CD4-positive, alpha-beta T cell (primary cell): ENCODE data around the gene MARVELD2. TPM values are rescaled to one million over a fixed set of nuclear protein-coding genes. Genes with fewer than 3 reads are reported as not detected.
"Not testable (repeated sequence)": the region's sequence is repeated elsewhere in the genome, so short reads cannot be mapped to it uniquely, and the experiment has no call there.

Source experiments
- ATAC-seq: fragments of 200-7000 bp; cut with Tn5 transposase; one replicate; pipeline ENCODE4 v1.10.0; 2022; ENCODE audit warnings: mild to moderate bottlenecking; ENCODE audit not compliant: poor library complexity
- CTCF ChIA-PET: fragments of 350-600 bp; sonication (Branson Sonifier 250); formaldehyde crosslinking; loops from one replicate; lab custom pipeline; 2021; ENCODE audit warnings: antibody characterized with exemption, inconsistent platforms; lab: Charles Lee
- POLR2A ChIA-PET: fragments of 350-600 bp; sonication (Branson Sonifier 250); formaldehyde crosslinking; loops from one replicate; lab custom pipeline; 2021; ENCODE audit warnings: antibody characterized with exemption, inconsistent platforms; lab: Charles Lee
- DNase-seq, 14 experiments: peaks; one replicate each; pipeline ENCODE4 v3.0.0-alpha.2; 2013 to 2020; ENCODE audit warnings: mixed read lengths in 2 of 14
- H3K27ac ChIP-seq, 2 donors: one replicate each; pipeline versions ENCODE4 v1.5.1 to v1.7.0; 2013; ENCODE audit warnings: low read length in 2 of 2, low read depth in 1 of 2, mild to moderate bottlenecking in 1 of 2
- H3K27me3 ChIP-seq, 2 experiments: 1 replicate in 1 of 2; 2 replicates in 1 of 2; pipeline versions ENCODE4 v1.6.1 to v1.7.0; 2013; ENCODE audit warnings: low read length in 2 of 2, control low read depth in 1 of 2, mild to moderate bottlenecking in 1 of 2, moderate library complexity in 1 of 2; ENCODE audit not compliant: insufficient read depth in 2 of 2, control insufficient read depth in 1 of 2
- H3K36me3 ChIP-seq: one replicate; pipeline ENCODE4 v1.6.1; 2013; ENCODE audit warnings: low read length, control low read depth; ENCODE audit not compliant: insufficient read depth
- H3K4me1 ChIP-seq: one replicate; pipeline ENCODE4 v1.6.1; 2013; ENCODE audit warnings: low read length, control low read depth; ENCODE audit not compliant: insufficient read depth
- H3K4me3 ChIP-seq: one replicate; pipeline ENCODE4 v1.5.1; 2013; ENCODE audit warnings: mild to moderate bottlenecking, low read length, moderate library complexity
- H3K9me3 ChIP-seq, 2 experiments: 1 replicate in 1 of 2; 2 replicates in 1 of 2; pipeline versions ENCODE4 v1.6.1 to v1.7.0; 2013; ENCODE audit warnings: low read length in 2 of 2, mild to moderate bottlenecking in 2 of 2, control low read depth in 1 of 2, moderate library complexity in 1 of 2; ENCODE audit not compliant: control insufficient read depth in 1 of 2, insufficient read depth in 1 of 2
- H3K27ac Mint-ChIP-seq: one replicate; pipeline ENCODE4 v1.8.0; 2020; ENCODE audit warnings: mixed read lengths
- H3K27me3 Mint-ChIP-seq: one replicate; pipeline ENCODE4 v1.8.0; 2021; ENCODE audit warnings: mixed read lengths
- H3K36me3 Mint-ChIP-seq: one replicate; pipeline ENCODE4 v1.8.0; 2021; ENCODE audit warnings: low read depth, mixed read lengths
- H3K4me1 Mint-ChIP-seq: one replicate; pipeline ENCODE4 v1.8.0; 2021; ENCODE audit warnings: low read depth, mixed read lengths
- H3K4me3 Mint-ChIP-seq: one replicate; pipeline ENCODE4 v1.8.0; 2020; ENCODE audit warnings: mild to moderate bottlenecking, mixed read lengths
- H3K9me3 Mint-ChIP-seq: one replicate; pipeline ENCODE4 v1.8.0; 2020; ENCODE audit warnings: mixed read lengths
- intact Hi-C, 2 experiments: fragments of 100-400 bp; cut with DNase I in 1 of 2; cut with micrococcal nuclease in 1 of 2; formaldehyde crosslinking; loops; one replicate each; pipeline versions ENCODE4 v1.15.1 to v1.9.0; 2023 to 2025; cut with DNase I, micrococcal nuclease
- total RNA-seq, 174 experiments: library from RNA in 2 of 174; stranded (reverse) in 2 of 174; gene quantifications; one replicate each; pipeline ENCODE4 v1.2.3 and lab custom pipeline; 2021 to 2026
- TF ChIP-seq, protein P1 (sequence below): fragments of 200-600 bp; IDR thresholded peaks from one replicate; pipeline ENCODE4 v1.8.0; 2022; ENCODE audit warnings: antibody characterized with exemption, mild to moderate bottlenecking

MARVELD2 gene
- total RNA-seq, 2 experiments from 2014 or later: 0.14 to 0.19 TPM

DNA sequence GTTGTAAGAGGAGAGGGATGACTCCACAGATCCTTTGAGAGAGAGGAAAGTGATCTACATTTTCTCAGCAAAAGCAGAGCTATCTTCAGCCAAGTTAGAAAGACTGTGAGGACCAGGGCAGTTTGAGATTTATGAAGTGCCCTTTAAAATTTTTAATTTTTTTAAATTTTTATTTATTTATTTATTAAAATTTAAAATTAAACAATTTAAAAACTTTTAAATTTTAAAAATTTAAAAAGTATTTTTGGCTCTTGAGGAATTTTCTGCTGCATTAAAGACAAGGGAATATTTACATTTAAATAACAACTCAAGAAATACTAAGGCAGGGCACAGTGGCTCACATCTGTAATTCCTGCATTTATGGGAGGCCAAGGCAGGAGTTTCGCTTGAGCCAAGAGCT is 47.3 kb downstream of the MARVELD2 start:
- DNase-seq: no peak
- Mint-ChIP-seq H3K4me3 (no peak overlapping the region), H3K4me1 (no peaks in the 10 kb centered on the region), H3K27me3 (peaks cover 4% of the 10 kb centered on the region), H3K9me3 (peaks cover 2% of the 10 kb centered on the region), H3K36me3 (no peaks in the 10 kb centered on the region), H3K27ac (no peak overlapping the region)
- CTCF ChIA-PET: no interaction called here
- POLR2A ChIA-PET: no interaction called here
- Histone ChIP-seq H3K36me3 (no peaks in the 10 kb centered on the region), H3K4me1 (no peaks in the 10 kb centered on the region), H3K27me3 (no peaks in the 10 kb centered on the region), H3K27ac (no peak overlapping the region), H3K4me3 (no peak overlapping the region), H3K9me3 (no peaks in the 10 kb centered on the region)
- TF ChIP-seq, protein P1, sequence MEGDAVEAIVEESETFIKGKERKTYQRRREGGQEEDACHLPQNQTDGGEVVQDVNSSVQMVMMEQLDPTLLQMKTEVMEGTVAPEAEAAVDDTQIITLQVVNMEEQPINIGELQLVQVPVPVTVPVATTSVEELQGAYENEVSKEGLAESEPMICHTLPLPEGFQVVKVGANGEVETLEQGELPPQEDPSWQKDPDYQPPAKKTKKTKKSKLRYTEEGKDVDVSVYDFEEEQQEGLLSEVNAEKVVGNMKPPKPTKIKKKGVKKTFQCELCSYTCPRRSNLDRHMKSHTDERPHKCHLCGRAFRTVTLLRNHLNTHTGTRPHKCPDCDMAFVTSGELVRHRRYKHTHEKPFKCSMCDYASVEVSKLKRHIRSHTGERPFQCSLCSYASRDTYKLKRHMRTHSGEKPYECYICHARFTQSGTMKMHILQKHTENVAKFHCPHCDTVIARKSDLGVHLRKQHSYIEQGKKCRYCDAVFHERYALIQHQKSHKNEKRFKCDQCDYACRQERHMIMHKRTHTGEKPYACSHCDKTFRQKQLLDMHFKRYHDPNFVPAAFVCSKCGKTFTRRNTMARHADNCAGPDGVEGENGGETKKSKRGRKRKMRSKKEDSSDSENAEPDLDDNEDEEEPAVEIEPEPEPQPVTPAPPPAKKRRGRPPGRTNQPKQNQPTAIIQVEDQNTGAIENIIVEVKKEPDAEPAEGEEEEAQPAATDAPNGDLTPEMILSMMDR: no peak
- intact Hi-C loops: no loop called here
- no peak for ATAC-seq

DNA sequence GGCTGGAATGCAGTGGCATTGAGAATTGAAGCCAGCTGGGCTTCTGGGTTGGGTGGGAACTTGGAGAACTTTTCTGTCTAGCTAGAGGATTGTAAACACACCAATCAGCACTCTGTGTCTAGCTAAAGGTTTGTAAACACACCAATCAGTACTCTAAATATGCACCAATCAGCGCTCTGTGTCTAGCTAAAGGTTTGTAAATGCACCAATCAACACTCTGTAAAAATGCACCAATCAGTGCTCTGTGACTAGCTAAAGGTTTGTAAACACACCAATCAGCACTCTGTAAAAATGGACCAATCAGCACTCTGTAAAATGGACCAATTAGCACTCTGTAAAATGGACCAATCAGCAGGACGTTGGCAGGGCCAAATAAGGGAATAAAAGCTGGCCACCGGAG is 51.5 kb downstream of the MARVELD2 start:
- H3K9me3 Mint-ChIP-seq, H3K36me3 Mint-ChIP-seq, H3K36me3 ChIP-seq, intact Hi-C loops, H3K4me3 Mint-ChIP-seq, CTCF ChIA-PET, H3K9me3 ChIP-seq, H3K27me3 ChIP-seq, DNase-seq, POLR2A ChIA-PET, H3K4me3 ChIP-seq, H3K4me1 ChIP-seq, H3K27ac Mint-ChIP-seq, ATAC-seq, H3K4me1 Mint-ChIP-seq, H3K27me3 Mint-ChIP-seq, H3K27ac ChIP-seq: not testable (repeated sequence)

DNA sequence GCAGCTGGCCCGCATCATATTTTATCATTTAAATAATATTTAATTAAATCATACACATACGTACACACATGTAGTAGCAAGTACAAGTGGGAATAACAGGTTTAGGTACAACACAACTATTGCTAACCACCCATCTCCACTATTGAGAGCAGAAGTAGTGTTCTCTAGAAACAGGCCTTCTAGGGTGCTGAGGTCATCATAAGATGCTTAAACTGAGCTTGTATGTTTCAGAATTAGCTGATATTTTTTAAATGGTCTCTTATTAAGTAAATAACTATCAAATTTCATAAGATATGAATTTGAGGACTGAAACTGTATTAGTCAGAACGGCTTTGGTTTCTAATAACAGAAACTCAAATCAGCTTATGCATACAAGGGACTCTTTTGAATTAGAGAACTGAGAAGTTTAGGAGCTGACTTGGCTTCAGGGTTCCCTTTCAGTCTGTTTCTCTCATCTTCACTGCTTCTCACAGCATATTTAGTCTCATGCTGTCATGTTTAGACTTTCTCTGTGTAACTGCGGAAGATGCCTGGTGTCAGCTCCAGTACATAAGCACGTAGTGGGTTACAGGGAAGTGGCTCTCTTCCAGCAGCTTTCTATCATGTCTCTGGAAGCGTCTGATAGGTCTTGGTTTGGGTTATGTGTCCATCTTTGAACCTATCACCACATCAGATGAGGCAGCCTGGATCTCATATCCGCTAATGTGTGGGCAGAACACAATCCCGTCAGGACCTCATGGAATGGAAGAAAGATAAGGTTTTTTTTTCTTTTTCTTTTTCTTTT is 52.7 kb downstream of the MARVELD2 start:
- H3K27me3 ChIP-seq: no peaks in the 10 kb centered on the region
- H3K27ac ChIP-seq: no peak overlapping the region
- H3K9me3 ChIP-seq: no peaks in the 10 kb centered on the region
- ChIA-PET POLR2A (no interaction called here), CTCF (no interaction called here)
- intact Hi-C loops: no loop called here
- H3K4me1 ChIP-seq: no peaks in the 10 kb centered on the region
- no peaks in the 10 kb centered on the region for H3K36me3 ChIP-seq
- no peak overlapping the region for H3K4me3 ChIP-seq
- ATAC-seq (no peak), DNase-seq (no peak)
- TF ChIP-seq, protein P1: no peak
- Mint-ChIP-seq H3K4me1 (no peaks in the 10 kb centered on the region), H3K4me3 (no peak overlapping the region), H3K27ac (no peak overlapping the region), H3K27me3 (no peaks in the 10 kb centered on the region), H3K36me3 (no peaks in the 10 kb centered on the region), H3K9me3 (no peaks in the 10 kb centered on the region)

DNA sequence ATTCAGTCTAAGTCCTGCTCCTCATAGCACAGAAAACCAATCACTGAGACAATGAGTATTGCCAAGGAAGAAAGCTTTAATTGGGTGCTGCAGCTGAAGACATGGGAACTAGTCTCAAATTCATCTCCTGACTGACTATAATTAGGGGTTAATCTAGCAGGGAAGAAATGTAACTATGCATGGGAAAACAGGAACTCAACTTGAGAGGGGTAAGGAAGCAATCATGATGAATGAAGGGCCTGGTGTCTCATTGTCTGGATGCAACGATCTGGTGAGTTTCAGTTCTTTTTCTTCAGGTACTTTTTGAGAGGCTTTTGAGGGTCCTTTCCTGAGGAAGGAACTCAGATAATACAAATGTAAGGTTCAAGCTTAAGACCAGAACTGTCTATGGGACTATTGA is 53.7 kb downstream of the MARVELD2 start:
- no peaks in the 10 kb centered on the region for H3K4me1 ChIP-seq
- ATAC-seq (no peak), DNase-seq (no peak)
- POLR2A ChIA-PET: no interaction called here
- no peaks in the 10 kb centered on the region for H3K9me3 Mint-ChIP-seq
- TF ChIP-seq, protein P1: no peak
- no peaks in the 10 kb centered on the region for H3K36me3 Mint-ChIP-seq
- no peaks in the 10 kb centered on the region for H3K36me3 ChIP-seq
- intact Hi-C loops: no loop called here
- H3K4me3 ChIP-seq: no peak overlapping the region
- no peaks in the 10 kb centered on the region for H3K4me1 Mint-ChIP-seq
- no peak overlapping the region for H3K4me3 Mint-ChIP-seq
- H3K27me3 ChIP-seq: no peaks in the 10 kb centered on the region
- CTCF ChIA-PET: no interaction called here
- no peak overlapping the region for H3K27ac Mint-ChIP-seq
- H3K9me3 ChIP-seq: no peaks in the 10 kb centered on the region
- no peak overlapping the region for H3K27ac ChIP-seq
- no peaks in the 10 kb centered on the region for H3K27me3 Mint-ChIP-seq

DNA sequence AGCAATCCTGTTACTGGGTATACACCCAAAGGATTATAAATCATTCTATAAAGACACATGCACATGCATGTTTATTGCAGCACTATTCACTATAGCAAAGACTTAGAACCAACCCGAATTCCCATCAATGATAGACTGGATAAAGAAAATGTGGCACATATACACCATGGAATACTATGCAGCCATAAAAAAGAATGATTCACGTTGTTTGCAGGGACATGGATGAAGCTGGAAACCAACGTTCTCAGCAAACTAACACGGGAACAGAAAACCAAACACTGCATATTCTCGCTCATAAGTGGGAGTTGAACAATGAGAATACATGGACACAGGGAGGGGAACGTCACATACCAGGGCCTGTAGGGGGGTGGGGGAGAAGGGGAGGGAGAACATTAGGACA is 56.6 kb downstream of the MARVELD2 start:
- intact Hi-C loops, H3K27me3 Mint-ChIP-seq, H3K4me1 ChIP-seq, H3K27me3 ChIP-seq, H3K9me3 Mint-ChIP-seq, CTCF ChIA-PET, H3K36me3 Mint-ChIP-seq, H3K4me3 Mint-ChIP-seq, H3K4me1 Mint-ChIP-seq, POLR2A ChIA-PET, H3K27ac Mint-ChIP-seq, H3K9me3 ChIP-seq, ATAC-seq, H3K4me3 ChIP-seq, DNase-seq, H3K36me3 ChIP-seq, H3K27ac ChIP-seq: not testable (repeated sequence)
